Measurements from ENCODE around the gene ARID4B. TPM values are rescaled to one million over a fixed set of nuclear protein-coding genes. Genes with fewer than 3 reads are reported as not detected.
A peak's percentile ranks its signal among the peaks of the same experiment; 100 is the strongest.

The ARID4B gene
- total RNA-seq, 2 donors from 2014 or later: 32.4 to 50.2 TPM

DNA sequence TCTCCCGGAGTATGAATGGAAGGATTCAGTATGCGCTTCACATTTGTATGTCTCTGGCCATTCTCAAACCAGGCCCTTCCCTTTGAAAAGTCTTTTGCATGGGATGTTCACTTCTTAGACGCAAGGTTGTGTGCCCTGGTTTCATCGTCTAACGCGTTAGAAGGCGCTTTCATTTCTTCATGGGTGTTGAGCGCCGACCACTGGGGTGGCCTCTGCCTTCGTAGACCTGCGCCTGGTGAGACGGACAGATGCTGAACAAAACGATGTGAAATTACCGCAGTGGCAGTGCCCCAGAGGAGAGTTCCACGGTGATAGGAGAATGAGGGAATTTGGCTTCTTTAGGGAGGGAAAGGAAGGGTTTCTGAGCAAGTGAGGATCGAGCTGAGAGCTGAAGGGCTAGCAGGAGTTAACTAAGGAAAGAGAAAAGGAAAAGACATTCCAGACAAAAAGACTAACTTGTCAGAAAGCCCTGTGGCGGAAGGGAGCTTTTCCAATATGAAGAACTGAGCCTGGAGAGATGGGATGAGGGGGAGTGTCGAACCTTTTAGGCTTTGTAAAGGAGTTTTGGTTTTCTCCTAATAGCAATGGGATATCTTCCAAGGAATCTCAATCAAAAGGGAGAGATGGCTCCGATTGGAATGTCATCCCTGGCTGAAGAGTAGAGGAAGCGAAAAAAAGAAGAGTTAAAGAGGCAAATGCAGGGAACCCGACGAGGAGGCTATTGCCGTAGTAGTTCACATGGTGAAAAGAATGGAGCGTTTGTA is 1.3 kb upstream of the ARID4B start:
- Histone ChIP-seq H3K36me3 (no peaks in the 10 kb centered on the region), H3K4me1 (ENCODE audit: control insufficient read depth in 1 of 2, low read depth in 2 of 2) (peaks cover 41 to 65% of the 10 kb centered on the region in 2 donors), H3K27me3 (replicated peaks; ENCODE audit: insufficient read depth) (no peaks in the 10 kb centered on the region), H3K4me3 (peak overlapping the region; percentile 78), H3K27ac (peak overlapping the region; percentile 92 to 97), H3K9me3 (no peaks in the 10 kb centered on the region)
- ATAC-seq (ENCODE audit: insufficient number of reproducible peaks, low FRiP score, low read depth) (no peak), DNase-seq (ENCODE audit: low spot score) (no peak)
- TF ChIP-seq, protein P1, sequence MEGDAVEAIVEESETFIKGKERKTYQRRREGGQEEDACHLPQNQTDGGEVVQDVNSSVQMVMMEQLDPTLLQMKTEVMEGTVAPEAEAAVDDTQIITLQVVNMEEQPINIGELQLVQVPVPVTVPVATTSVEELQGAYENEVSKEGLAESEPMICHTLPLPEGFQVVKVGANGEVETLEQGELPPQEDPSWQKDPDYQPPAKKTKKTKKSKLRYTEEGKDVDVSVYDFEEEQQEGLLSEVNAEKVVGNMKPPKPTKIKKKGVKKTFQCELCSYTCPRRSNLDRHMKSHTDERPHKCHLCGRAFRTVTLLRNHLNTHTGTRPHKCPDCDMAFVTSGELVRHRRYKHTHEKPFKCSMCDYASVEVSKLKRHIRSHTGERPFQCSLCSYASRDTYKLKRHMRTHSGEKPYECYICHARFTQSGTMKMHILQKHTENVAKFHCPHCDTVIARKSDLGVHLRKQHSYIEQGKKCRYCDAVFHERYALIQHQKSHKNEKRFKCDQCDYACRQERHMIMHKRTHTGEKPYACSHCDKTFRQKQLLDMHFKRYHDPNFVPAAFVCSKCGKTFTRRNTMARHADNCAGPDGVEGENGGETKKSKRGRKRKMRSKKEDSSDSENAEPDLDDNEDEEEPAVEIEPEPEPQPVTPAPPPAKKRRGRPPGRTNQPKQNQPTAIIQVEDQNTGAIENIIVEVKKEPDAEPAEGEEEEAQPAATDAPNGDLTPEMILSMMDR (IDR thresholded peaks at IDR 0.05): no peak

DNA sequence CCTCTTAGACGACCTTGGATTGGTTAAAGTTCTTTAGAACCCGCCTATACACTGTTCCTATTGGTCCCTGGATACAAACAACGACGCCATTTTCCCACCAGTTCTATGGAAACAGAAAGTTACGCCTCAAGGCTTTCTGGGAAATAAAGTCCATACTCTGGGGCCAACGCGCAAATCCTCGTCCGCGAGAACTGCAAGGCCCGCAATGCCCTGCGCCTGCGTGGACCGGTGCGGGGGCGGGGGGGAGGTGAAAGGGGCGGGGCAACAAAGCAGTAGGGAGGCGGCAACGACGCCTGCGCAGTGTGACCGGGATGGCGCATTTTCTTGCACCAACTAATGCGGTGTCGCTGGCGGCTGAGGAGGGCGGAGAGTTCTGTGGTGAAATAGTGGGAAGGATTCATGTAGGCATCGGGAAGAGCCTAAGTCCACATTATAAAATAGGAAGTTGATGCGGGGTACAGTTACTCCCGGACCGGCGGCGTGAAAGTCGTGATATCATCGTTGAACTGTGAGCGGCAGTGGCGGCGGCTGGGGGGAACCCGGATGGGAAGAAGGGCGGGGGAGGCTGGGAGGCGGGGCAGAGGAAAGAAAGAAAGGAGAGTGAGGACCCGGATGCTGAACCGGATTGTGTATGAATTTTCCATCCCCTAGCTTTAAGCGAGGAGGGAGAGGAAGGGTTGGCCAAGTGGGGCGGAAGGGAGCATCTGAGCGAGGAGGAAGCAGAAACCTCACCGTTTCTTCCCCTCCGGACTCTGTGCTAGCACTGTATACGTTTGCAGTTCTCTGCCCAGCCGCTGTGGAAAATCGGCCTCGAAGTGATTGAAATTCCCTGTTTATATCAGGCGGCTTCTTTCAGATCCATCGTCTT is 526 bp upstream of the ARID4B start, which contains the start of gene GGPS1:
Gene GGPS1, plus strand, starts transcription at position 300 of the 868 bp plus-strand sequence. CDS start 6,695 bp downstream, outside the sequence.
- Histone ChIP-seq H3K36me3 (no peaks in the 10 kb centered on the region), H3K4me1 (ENCODE audit: control insufficient read depth in 1 of 2, low read depth in 2 of 2) (peaks cover 48 to 70% of the 10 kb centered on the region in 2 donors), H3K4me3 (peak within 1 kb of the TSS; percentile 78), H3K27me3 (replicated peaks; ENCODE audit: insufficient read depth) (no peaks in the 10 kb centered on the region), H3K9me3 (no peaks in the 10 kb centered on the region), H3K27ac (peak within 1 kb of the TSS; percentile 92 to 97)
- ATAC-seq (ENCODE audit: insufficient number of reproducible peaks, low FRiP score, low read depth): peak; percentile 100
- peak; percentile 94 for DNase-seq (ENCODE audit: low spot score)
- TF ChIP-seq, protein P1 (IDR thresholded peaks at IDR 0.05): no peak

DNA sequence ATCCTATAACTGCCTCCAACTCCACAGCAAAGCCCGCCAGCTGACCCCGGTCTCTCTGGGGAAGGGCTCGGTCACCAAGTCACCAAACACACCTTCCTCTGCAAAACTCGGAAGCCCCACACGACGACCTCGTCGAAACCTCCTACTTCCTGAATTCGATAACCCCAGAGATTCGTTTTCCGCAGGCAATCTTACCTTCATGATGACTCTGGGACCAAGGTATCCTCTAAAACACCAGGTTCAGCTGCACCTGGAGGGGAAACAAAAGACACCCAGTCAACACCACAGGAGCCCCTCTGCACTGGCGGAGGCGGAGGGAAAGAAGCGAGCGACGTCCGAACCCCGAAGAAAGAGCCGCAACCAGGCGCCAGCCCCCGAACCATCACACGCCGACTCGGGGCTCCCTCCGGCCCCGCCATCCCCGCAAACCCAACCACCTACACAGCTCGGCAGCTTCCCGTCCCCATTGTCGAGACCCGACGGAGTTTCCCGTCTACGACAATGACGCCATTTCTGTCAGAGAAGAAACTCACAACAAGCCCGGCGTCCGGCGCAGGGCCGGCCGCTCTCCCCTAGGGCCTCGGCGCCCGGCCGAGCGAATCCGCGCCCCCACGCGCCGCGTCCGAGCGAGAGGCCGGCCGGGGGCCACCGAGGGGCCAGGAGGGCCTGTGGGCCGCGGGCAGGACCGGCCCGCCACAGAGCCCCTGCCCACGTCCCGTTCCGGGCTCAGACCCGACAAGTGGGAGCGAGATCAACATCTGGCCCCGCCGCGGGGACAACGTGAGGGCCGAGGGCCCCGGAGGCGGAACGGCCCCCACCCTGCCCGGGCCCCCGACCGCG is 1.0 kb downstream of the ARID4B start:
- Histone ChIP-seq H3K4me1 (ENCODE audit: control insufficient read depth in 1 of 2, low read depth in 2 of 2) (peaks cover 41 to 74% of the 10 kb centered on the region in 2 donors), H3K9me3 (no peaks in the 10 kb centered on the region), H3K27me3 (replicated peaks; ENCODE audit: insufficient read depth) (no peaks in the 10 kb centered on the region), H3K27ac (peak overlapping the region; percentile 91 to 97), H3K36me3 (no peaks in the 10 kb centered on the region), H3K4me3 (peak overlapping the region; percentile 78)
- ATAC-seq (ENCODE audit: insufficient number of reproducible peaks, low FRiP score, low read depth): no peak
- DNase-seq (ENCODE audit: low spot score): no peak
- TF ChIP-seq, protein P1 (IDR thresholded peaks at IDR 0.05): no peak

DNA sequence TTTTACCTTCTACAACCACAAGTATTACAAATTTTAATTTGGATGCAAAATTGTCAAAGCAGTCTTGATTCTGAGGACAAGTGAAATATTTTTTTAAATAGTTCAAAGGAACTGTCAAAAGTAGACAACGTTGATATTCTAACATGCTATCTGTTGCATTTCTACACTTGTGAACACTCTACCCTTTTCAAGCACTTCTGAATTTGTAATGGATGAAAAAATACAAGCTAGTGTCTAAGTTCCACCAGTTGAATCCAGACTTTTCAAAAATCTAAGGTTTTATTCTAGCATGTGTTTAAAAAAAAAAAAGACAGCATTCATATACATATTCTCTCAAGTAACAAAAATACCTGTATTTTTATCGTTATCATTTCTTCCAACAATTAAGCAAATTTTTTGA is 2.1 kb downstream of the ARID4B start:
- H3K27me3 ChIP-seq (replicated peaks; ENCODE audit: insufficient read depth): no peaks in the 10 kb centered on the region
- no peak for DNase-seq (ENCODE audit: low spot score)
- TF ChIP-seq, protein P1 (IDR thresholded peaks at IDR 0.05): no peak
- no peak for ATAC-seq (ENCODE audit: insufficient number of reproducible peaks, low FRiP score, low read depth)
- H3K4me1 ChIP-seq (ENCODE audit: control insufficient read depth in 1 of 2, low read depth in 2 of 2): peaks cover 38 to 72% of the 10 kb centered on the region in 2 donors
- H3K27ac ChIP-seq: no peak overlapping the region
- H3K4me3 ChIP-seq: peak overlapping the region; percentile 78
- H3K36me3 ChIP-seq: no peaks in the 10 kb centered on the region
- no peaks in the 10 kb centered on the region for H3K9me3 ChIP-seq
